Measurements from ENCODE around the gene TARBP1.
"Not testable (repeated sequence)": the region's sequence is repeated elsewhere in the genome, so short reads cannot be mapped to it uniquely, and the experiment has no call there.

The TARBP1 gene

DNA sequence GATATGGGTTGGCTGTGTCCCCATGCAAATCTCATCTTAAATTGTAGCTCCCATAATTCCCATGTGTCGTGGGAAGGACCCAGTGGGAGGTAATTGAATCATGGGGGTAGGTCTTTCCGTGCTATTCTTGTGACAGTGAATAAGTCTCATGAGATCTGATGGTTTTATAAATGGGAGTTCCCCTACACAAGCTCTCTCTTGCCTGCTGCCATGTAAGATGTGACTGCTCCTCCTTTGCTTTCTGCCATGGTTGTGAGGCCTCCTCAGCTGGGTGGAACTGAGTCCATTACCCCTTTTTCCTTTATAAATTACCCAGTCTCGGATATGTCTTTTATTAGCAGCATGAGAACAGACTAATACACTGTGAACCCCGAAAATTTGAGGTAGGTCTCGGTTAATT is 25.3 kb upstream of the TARBP1 start:
- H3K9ac ChIP-seq (ENCODE audit: low read length); H3K9me3 ChIP-seq (ENCODE audit: control insufficient read depth, low read length); H3K27me3 ChIP-seq (replicated peaks; ENCODE audit: control insufficient read depth, insufficient read depth, low read length); H3K36me3 ChIP-seq (ENCODE audit: control insufficient read depth, insufficient read depth, low read length, severe bottlenecking); DNase-seq (ENCODE audit: low read depth); H3K4me3 ChIP-seq (ENCODE audit: low read length): not testable (repeated sequence)
- H3K4me1 ChIP-seq (ENCODE audit: control insufficient read depth, insufficient read depth, low read length): peaks cover 33% of the 10 kb centered on the region

DNA sequence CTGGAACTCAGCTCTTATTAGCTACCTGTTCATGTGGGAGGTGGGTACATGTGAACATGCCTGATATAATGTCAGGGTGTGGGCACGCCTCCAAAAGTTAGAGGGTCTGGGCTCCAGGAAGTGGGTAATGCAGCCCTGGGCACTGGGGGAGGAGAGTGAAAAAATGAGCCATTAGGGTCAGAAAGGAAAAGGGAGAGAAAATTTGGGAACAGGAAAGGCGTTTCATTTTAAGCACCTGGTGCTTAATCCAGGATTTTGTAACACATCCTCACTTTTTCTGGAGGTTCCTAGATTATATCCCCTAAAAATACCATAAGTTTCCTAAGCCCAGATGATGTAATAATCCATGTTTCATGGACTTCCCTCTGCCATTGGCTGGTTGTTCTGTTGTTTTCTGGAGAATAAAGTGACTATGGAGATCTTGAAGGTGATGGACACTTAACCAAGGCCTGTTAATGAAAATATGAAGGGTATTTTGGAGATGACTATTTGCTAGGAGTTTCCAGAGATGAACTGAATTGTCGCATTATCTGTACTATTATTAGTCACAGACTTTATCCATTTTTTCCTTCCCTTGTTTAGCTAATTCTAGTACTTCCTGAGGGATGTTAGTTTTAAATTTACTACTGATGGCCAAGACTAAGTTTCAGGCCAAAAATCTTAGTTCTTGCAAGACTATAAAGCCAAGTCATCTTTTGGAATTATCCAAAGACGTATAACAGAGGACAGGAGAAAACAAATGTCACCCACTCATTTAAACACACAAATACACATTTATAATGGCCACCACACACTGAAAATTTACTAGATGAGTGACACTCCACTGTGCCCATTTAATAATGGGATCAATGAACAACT is 24.4 kb upstream of the TARBP1 start:
- no peaks in the 10 kb centered on the region for H3K36me3 ChIP-seq (ENCODE audit: control insufficient read depth, insufficient read depth, low read length, severe bottlenecking)

GRCh38 chr1:234502785-234503184 is 23.8 kb upstream of the TARBP1 start:
- H3K27me3 ChIP-seq (replicated peaks; ENCODE audit: control insufficient read depth, insufficient read depth, low read length): no peaks in the 10 kb centered on the region
- DNase-seq (ENCODE audit: low read depth): no peak
- H3K4me3 ChIP-seq (ENCODE audit: low read length): no peak overlapping the region
- H3K36me3 ChIP-seq (ENCODE audit: control insufficient read depth, insufficient read depth, low read length, severe bottlenecking): no peaks in the 10 kb centered on the region
- no peaks in the 10 kb centered on the region for H3K9me3 ChIP-seq (ENCODE audit: control insufficient read depth, low read length)
- H3K4me1 ChIP-seq (ENCODE audit: control insufficient read depth, insufficient read depth, low read length): peaks cover 42% of the 10 kb centered on the region
- H3K9ac ChIP-seq (ENCODE audit: low read length): no peak overlapping the region

More for the DNA sequence above, 24.4 kb upstream of the TARBP1 start:
- no peak overlapping the region for H3K9ac ChIP-seq (ENCODE audit: low read length)
- no peak for DNase-seq (ENCODE audit: low read depth)
- H3K4me3 ChIP-seq (ENCODE audit: low read length): no peak overlapping the region
- peaks cover 38% of the 10 kb centered on the region for H3K4me1 ChIP-seq (ENCODE audit: control insufficient read depth, insufficient read depth, low read length)
- H3K9me3 ChIP-seq (ENCODE audit: control insufficient read depth, low read length): no peaks in the 10 kb centered on the region
- no peaks in the 10 kb centered on the region for H3K27me3 ChIP-seq (replicated peaks; ENCODE audit: control insufficient read depth, insufficient read depth, low read length)

GRCh38 chr1:234500269-234500668 is 21.3 kb upstream of the TARBP1 start:
- H3K36me3 ChIP-seq (ENCODE audit: control insufficient read depth, insufficient read depth, low read length, severe bottlenecking): no peaks in the 10 kb centered on the region
- peaks cover 37% of the 10 kb centered on the region for H3K4me1 ChIP-seq (ENCODE audit: control insufficient read depth, insufficient read depth, low read length)
- DNase-seq (ENCODE audit: low read depth): peak; percentile 29
- no peaks in the 10 kb centered on the region for H3K9me3 ChIP-seq (ENCODE audit: control insufficient read depth, low read length)
- H3K9ac ChIP-seq (ENCODE audit: low read length): peak overlapping the region; percentile 90
- H3K27me3 ChIP-seq (replicated peaks; ENCODE audit: control insufficient read depth, insufficient read depth, low read length): no peaks in the 10 kb centered on the region
- peak overlapping the region; percentile 78 for H3K4me3 ChIP-seq (ENCODE audit: low read length)

- peak overlapping the region; percentile 78 for H3K4me3 ChIP-seq (ENCODE audit: low read length)
Observed at GRCh38 chr1:234499943-234500245, 20.9 kb upstream of the TARBP1 start.

GRCh38 chr1:234499119-234499942 is 20.4 kb upstream of the TARBP1 start:
- Histone ChIP-seq H3K27me3 (replicated peaks; ENCODE audit: control insufficient read depth, insufficient read depth, low read length) (no peaks in the 10 kb centered on the region), H3K4me3 (ENCODE audit: low read length) (peak overlapping the region; percentile 78), H3K4me1 (ENCODE audit: control insufficient read depth, insufficient read depth, low read length) (peaks cover 40% of the 10 kb centered on the region), H3K9ac (ENCODE audit: low read length) (peak overlapping the region; percentile 90), H3K36me3 (ENCODE audit: control insufficient read depth, insufficient read depth, low read length, severe bottlenecking) (no peaks in the 10 kb centered on the region), H3K9me3 (ENCODE audit: control insufficient read depth, low read length) (no peaks in the 10 kb centered on the region)
- DNase-seq (ENCODE audit: low read depth): peak; percentile 97

More at GRCh38 chr1:234499943-234500245, 20.9 kb upstream of the TARBP1 start:
- Histone ChIP-seq H3K4me1 (ENCODE audit: control insufficient read depth, insufficient read depth, low read length) (peaks cover 38% of the 10 kb centered on the region), H3K27me3 (replicated peaks; ENCODE audit: control insufficient read depth, insufficient read depth, low read length) (no peaks in the 10 kb centered on the region), H3K9ac (ENCODE audit: low read length) (peak overlapping the region; percentile 90), H3K36me3 (ENCODE audit: control insufficient read depth, insufficient read depth, low read length, severe bottlenecking) (no peaks in the 10 kb centered on the region), H3K9me3 (ENCODE audit: control insufficient read depth, low read length) (no peaks in the 10 kb centered on the region)
- DNase-seq (ENCODE audit: low read depth): no peak

DNA sequence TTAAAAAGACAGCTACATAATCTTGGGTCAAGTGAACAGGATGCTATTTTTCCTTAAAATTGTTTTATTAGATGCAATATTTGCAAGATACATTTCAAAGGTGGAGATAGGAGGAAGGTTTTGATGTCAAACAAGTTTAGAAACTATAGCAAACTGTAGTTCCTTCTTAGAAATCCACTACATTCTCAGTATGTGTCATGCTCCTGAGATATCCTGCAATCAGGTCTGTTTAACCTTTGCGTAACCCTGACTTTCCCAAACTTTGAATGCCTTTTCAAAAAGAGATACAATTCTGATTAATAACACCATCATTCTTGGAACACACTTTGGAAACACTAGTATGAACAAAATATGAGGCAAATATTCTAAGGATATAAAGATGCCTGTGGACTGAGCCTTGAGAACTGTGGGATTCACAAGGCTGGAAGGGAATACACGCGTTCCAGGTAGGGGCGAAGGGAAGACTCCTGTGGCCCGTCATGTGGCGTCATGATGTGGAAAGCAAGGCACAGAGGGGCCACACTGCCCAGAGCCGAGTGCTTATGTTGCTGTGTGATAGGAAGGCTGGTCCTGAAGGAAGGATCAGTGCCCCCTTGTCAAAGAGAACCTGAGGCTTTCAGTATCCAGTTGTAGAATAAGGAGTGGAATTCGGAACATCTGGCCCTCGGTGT is 19.6 kb upstream of the TARBP1 start:
- H3K4me3 ChIP-seq (ENCODE audit: low read length): peak overlapping the region; percentile 50
- no peaks in the 10 kb centered on the region for H3K36me3 ChIP-seq (ENCODE audit: control insufficient read depth, insufficient read depth, low read length, severe bottlenecking)
- H3K27me3 ChIP-seq (replicated peaks; ENCODE audit: control insufficient read depth, insufficient read depth, low read length): no peaks in the 10 kb centered on the region
- H3K4me1 ChIP-seq (ENCODE audit: control insufficient read depth, insufficient read depth, low read length): peaks cover 36% of the 10 kb centered on the region
- H3K9ac ChIP-seq (ENCODE audit: low read length): peak overlapping the region; percentile 90
- no peak for DNase-seq (ENCODE audit: low read depth)
- H3K9me3 ChIP-seq (ENCODE audit: control insufficient read depth, low read length): no peaks in the 10 kb centered on the region

GRCh38 chr1:234497589-234497988 is 18.6 kb upstream of the TARBP1 start:
- Histone ChIP-seq H3K36me3 (ENCODE audit: control insufficient read depth, insufficient read depth, low read length, severe bottlenecking) (no peaks in the 10 kb centered on the region), H3K9me3 (ENCODE audit: control insufficient read depth, low read length) (no peaks in the 10 kb centered on the region), H3K27me3 (replicated peaks; ENCODE audit: control insufficient read depth, insufficient read depth, low read length) (no peaks in the 10 kb centered on the region), H3K9ac (ENCODE audit: low read length) (no peak overlapping the region), H3K4me1 (ENCODE audit: control insufficient read depth, insufficient read depth, low read length) (peaks cover 30% of the 10 kb centered on the region), H3K4me3 (ENCODE audit: low read length) (no peak overlapping the region)
- no peak for DNase-seq (ENCODE audit: low read depth)

DNA sequence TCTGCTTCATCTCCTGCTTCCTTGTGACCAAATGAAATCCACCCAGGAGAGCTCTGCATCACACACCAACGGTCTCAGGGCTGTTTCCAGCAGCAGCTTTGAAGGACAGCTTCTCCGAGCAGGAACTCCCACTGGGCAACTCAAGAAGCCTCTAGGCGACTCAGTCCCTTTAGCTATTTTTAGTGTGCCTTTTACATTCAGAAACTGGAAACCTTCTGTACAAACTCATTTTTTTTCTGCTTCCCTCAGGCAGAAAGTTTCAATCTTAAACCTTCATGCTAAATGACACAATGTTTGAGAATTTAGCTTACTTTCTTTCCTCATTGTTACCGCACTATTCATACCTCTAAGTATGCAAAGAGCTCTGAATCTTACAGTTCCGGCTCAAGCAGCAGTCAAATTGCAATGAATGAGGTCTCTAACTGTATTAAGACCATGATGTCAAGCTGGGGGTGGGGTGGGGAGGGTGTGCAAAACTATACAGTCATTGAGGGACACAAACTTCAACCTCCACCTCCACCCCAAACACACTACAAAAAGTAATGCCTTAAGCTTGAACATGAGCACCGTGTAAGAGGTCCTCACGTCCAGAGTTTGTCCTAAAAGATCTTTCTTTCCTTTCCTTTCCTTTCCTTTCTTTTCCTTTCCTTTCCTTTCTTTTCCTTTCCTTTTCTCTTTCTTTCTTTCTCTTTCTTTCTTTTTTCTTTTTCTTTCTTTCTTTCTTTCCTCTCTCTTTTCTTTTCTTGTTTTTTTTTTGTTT is 16.4 kb upstream of the TARBP1 start:
- peak overlapping the region; percentile 46 for H3K4me3 ChIP-seq (ENCODE audit: low read length)
- no peaks in the 10 kb centered on the region for H3K36me3 ChIP-seq (ENCODE audit: control insufficient read depth, insufficient read depth, low read length, severe bottlenecking)
- no peaks in the 10 kb centered on the region for H3K27me3 ChIP-seq (replicated peaks; ENCODE audit: control insufficient read depth, insufficient read depth, low read length)
- peak overlapping the region; percentile 54 for H3K9ac ChIP-seq (ENCODE audit: low read length)
- DNase-seq (ENCODE audit: low read depth): peak; percentile 85
- H3K4me1 ChIP-seq (ENCODE audit: control insufficient read depth, insufficient read depth, low read length): peaks cover 30% of the 10 kb centered on the region
- no peaks in the 10 kb centered on the region for H3K9me3 ChIP-seq (ENCODE audit: control insufficient read depth, low read length)

DNA sequence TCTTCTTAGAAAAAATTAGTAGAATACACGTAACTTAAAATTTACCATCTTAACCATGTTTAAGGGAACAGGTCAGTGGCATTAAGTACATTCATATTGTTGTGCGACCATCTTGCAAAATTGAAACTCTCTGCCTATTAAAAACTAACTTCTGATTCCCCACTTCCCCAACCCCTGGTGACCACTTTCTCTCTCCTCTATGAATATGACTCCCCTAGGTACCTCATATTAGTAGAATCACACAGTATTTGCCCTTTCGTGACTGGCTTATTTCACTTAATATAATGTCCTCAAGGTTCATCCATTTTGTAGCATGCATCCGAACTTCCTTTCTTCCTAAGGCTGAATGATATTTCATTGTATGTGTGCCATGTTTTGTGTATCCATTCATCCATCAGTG is 15.1 kb upstream of the TARBP1 start:
- Histone ChIP-seq H3K4me1 (ENCODE audit: control insufficient read depth, insufficient read depth, low read length) (peaks cover 18% of the 10 kb centered on the region), H3K9ac (ENCODE audit: low read length) (no peak overlapping the region), H3K36me3 (ENCODE audit: control insufficient read depth, insufficient read depth, low read length, severe bottlenecking) (no peaks in the 10 kb centered on the region), H3K9me3 (ENCODE audit: control insufficient read depth, low read length) (no peaks in the 10 kb centered on the region), H3K27me3 (replicated peaks; ENCODE audit: control insufficient read depth, insufficient read depth, low read length) (no peaks in the 10 kb centered on the region), H3K4me3 (ENCODE audit: low read length) (no peak overlapping the region)
- DNase-seq (ENCODE audit: low read depth): no peak
